ENCODE measurements around the gene EPB41L2. TPM values are rescaled to one million over a fixed set of nuclear protein-coding genes. Genes with fewer than 3 reads are reported as not detected.
A peak's percentile ranks its signal among the peaks of the same experiment; 100 is the strongest.

Gene EPB41L2
- total RNA-seq, 2 donors from 2014 or later = 43.5 to 47.2 TPM

DNA sequence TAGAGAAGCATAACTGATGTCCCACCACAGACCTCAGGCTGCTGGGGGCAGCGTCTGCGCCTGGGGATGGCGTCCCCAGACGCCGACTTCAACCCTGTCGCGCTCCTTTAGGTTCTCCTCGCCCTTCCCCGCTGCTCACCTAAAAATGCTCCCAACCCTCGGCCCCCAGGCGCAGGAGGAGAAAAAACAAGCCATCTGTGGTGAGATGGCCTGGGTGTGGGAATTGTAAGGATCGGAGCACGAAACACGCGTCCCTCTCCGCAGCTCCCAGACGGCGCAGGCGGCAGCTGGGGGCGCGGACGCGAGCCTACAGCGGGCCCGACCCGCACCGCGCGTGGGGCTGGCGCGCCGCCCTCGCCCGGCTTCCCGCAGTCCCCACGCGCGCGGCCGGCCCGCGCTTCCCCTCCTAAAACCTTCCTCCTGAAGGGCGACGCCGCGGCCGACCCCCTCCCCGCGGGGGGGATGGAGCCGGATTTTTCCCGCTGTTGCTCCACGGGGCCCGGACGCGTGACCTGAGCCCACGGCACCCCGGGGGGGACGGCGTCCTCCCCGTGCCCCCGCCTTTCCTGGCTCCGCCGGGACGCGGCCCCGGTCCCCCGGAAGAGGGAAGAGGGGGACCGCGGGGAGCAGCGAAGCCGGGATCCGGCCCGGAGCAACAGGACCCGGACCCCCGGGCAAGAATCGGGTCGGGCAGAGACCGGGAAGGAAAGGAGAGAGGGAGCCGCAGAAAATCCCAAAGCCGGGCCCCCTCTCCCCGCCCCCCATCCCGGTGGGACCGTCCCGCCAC lies 611 bp downstream of the EPB41L2 start:
- Histone ChIP-seq H3K9me3 (no peaks in the 10 kb centered on the region), H3K27ac (peak overlapping the region; percentile 14 to 92 (median 78)), H3K4me1 (peaks cover 13% of the 10 kb centered on the region), H3K36me3 (replicated peaks in 1 of 2; ENCODE audit: insufficient read depth in 1 of 2, low read depth in 2 of 2) (no peaks in the 10 kb centered on the region), H3K27me3 (no peaks in the 10 kb centered on the region), H3K4me3 (peak overlapping the region; percentile 76 to 81)
- WGBS, 2 donors = 0 to 1% methylated on average over 10 to 59 of the region's 84 CpGs
- TF ChIP-seq, protein P1, sequence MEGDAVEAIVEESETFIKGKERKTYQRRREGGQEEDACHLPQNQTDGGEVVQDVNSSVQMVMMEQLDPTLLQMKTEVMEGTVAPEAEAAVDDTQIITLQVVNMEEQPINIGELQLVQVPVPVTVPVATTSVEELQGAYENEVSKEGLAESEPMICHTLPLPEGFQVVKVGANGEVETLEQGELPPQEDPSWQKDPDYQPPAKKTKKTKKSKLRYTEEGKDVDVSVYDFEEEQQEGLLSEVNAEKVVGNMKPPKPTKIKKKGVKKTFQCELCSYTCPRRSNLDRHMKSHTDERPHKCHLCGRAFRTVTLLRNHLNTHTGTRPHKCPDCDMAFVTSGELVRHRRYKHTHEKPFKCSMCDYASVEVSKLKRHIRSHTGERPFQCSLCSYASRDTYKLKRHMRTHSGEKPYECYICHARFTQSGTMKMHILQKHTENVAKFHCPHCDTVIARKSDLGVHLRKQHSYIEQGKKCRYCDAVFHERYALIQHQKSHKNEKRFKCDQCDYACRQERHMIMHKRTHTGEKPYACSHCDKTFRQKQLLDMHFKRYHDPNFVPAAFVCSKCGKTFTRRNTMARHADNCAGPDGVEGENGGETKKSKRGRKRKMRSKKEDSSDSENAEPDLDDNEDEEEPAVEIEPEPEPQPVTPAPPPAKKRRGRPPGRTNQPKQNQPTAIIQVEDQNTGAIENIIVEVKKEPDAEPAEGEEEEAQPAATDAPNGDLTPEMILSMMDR (IDR thresholded peaks at IDR 0.05) = no peak
- TF ChIP-seq POLR2A (IDR thresholded peaks at IDR 0.05) = no peak
- intact Hi-C loops (cut with DNase I) = no loop called here
- DNase-seq = peak; percentile 10 to 43 (median 30)
- peak; percentile 15 for ATAC-seq

DNA sequence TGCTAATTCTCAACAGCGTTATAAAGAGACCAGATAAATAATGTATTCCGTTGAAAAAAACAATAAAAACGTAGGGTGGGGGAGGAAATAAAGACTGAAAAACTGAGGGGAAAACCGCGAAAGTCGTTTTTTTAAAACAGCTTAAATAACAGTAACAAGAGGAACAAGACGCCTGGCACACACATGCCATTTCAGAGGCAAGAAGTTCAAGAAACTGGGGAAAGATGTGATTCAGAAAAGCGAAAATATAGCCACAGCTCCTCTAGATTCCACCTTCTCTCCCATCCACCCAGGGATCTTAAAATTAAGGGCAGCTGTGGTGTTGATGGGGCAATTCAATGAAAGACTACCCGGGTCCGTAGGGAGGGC lies 1.3 kb downstream of the EPB41L2 start:
- H3K27ac ChIP-seq = peak overlapping the region in 1 of 4 donors; percentile 92
- ATAC-seq = no peak
- H3K4me1 ChIP-seq = peaks cover 13% of the 10 kb centered on the region
- H3K36me3 ChIP-seq (replicated peaks in 1 of 2; ENCODE audit: insufficient read depth in 1 of 2, low read depth in 2 of 2) = no peaks in the 10 kb centered on the region
- H3K4me3 ChIP-seq = peak overlapping the region; percentile 76 to 81
- H3K9me3 ChIP-seq = no peaks in the 10 kb centered on the region
- WGBS, 2 donors = 18 to 21% methylated on average over 10 of the region's 10 CpGs
- H3K27me3 ChIP-seq = no peaks in the 10 kb centered on the region
- intact Hi-C loops (cut with DNase I) = no loop called here
- TF ChIP-seq, protein P1 (IDR thresholded peaks at IDR 0.05) = no peak
- TF ChIP-seq POLR2A (IDR thresholded peaks at IDR 0.05) = no peak
- no peak for DNase-seq

DNA sequence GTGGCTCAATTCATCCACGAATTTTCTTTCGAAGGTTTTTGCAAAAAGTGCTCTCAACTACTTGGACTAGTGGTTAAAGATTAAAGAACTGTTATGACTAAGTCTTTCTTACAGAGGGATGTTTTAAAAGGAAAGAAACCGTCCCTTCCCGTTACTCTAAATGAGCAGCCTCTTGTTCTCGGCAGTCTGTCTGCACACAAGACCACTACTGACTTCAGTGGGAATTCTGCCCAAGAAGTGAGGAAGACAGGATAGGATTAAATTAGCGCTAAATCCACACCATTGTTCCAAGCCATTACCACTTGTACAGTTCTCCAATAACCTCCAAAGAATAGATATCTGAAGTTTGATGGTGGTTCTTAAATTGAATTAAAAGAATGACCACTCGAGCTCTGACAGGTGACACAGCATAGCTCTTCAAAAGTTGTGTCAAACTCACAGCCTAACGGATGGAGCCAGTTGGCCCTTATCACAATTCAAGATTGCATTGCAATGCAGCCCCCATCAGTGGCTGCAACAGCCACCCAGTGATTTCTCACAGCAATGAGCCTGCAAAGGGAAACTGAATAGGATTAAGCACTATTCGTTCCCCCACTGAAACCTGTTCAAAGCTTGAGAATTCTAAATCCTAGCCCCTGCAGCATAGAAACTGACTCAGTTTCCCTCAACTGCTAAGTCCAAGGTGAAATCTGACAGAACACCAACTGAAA lies 1.8 kb downstream of the EPB41L2 start:
- ATAC-seq (no peak), DNase-seq (no peak)
- H3K36me3 ChIP-seq (replicated peaks in 1 of 2; ENCODE audit: insufficient read depth in 1 of 2, low read depth in 2 of 2) = no peaks in the 10 kb centered on the region
- no peak for TF ChIP-seq POLR2A (IDR thresholded peaks at IDR 0.05)
- TF ChIP-seq, protein P1 (IDR thresholded peaks at IDR 0.05) = no peak
- intact Hi-C loops (cut with DNase I) = no loop called here
- peaks cover 13% of the 10 kb centered on the region for H3K4me1 ChIP-seq
- H3K27ac ChIP-seq = peak overlapping the region in 1 of 4 donors; percentile 7
- no peaks in the 10 kb centered on the region for H3K27me3 ChIP-seq
- no peak overlapping the region for H3K4me3 ChIP-seq
- WGBS, 2 donors = 43 to 44% methylated on average over 9 of the region's 9 CpGs
- no peaks in the 10 kb centered on the region for H3K9me3 ChIP-seq

DNA sequence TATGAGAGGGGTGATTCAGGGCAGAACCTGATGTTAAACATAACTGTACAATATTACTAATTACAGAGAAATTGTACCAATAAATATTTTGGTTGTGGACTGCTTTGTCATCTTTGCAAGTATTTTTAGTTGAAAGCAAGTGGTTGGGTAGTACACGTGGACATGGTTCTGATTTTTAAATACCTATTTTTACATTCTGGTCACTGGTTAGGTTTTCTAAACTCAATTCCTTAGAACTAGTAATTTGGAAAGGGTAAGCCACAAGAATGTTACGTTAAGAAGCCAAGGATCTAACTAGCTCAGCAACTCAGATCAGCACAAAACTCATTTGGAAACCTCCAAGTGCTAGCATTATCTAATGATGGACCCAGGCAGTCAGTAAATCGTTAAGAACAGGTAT lies 2.7 kb downstream of the EPB41L2 start:
- TF ChIP-seq, protein P1 (IDR thresholded peaks at IDR 0.05) = no peak
- no peak for TF ChIP-seq POLR2A (IDR thresholded peaks at IDR 0.05)
- peaks cover 13% of the 10 kb centered on the region for H3K4me1 ChIP-seq
- H3K27me3 ChIP-seq = no peaks in the 10 kb centered on the region
- H3K4me3 ChIP-seq = no peak overlapping the region
- no peaks in the 10 kb centered on the region for H3K9me3 ChIP-seq
- H3K27ac ChIP-seq = no peak overlapping the region
- intact Hi-C loops (cut with DNase I) = no loop called here
- 53 to 62% methylated on average over 3 of the region's 3 CpGs for WGBS, 2 donors
- no peak for DNase-seq
- no peaks in the 10 kb centered on the region for H3K36me3 ChIP-seq (replicated peaks in 1 of 2; ENCODE audit: insufficient read depth in 1 of 2, low read depth in 2 of 2)
- no peak for ATAC-seq

Measured in body of pancreas (tissue), 4 donors.